OCI-LY1 (cell line): ENCODE measurements around the gene PLEKHA8.

Experiments used
- EZH2 ChIP-seq: fragments of 200-600 bp; sonication (generic), shearing (Covaris generic); IDR thresholded peaks from 2 replicates; pipeline ENCODE4 v1.8.0; 2017; ENCODE audit warnings: borderline replicate concordance, mixed run types, mild to moderate bottlenecking, antibody characterized with exemption, low read length, moderate library complexity, mixed read lengths
- TF ChIP-seq, protein P1 (sequence below): fragments of 200-600 bp; sonication (generic), shearing (Covaris generic); IDR thresholded peaks from 2 replicates; pipeline ENCODE4 v1.5.1; 2017; ENCODE audit warnings: mild to moderate bottlenecking, antibody characterized with exemption, low read length, moderate library complexity, mixed read lengths

DNA sequence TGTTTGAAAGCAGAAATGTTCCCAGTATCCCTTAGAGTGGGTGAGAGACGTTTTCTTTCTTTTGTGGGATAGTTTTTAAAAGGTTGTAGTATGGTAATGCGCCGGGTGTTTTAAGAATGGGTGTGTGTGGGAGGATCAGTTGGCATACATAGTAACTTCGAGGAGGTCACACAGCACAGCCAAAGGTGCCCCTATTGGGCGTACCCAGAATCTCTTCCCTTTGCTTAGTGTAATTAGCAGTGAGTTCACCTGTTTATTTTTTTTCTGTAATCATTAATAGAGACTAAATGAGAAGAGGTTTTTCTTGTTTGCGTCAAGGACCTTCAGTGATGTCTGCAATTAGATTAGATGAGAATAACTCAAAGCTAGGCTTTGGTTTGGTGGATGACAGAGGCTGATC is 1.5 kb downstream of the PLEKHA8 start:
- TF ChIP-seq, protein P1, sequence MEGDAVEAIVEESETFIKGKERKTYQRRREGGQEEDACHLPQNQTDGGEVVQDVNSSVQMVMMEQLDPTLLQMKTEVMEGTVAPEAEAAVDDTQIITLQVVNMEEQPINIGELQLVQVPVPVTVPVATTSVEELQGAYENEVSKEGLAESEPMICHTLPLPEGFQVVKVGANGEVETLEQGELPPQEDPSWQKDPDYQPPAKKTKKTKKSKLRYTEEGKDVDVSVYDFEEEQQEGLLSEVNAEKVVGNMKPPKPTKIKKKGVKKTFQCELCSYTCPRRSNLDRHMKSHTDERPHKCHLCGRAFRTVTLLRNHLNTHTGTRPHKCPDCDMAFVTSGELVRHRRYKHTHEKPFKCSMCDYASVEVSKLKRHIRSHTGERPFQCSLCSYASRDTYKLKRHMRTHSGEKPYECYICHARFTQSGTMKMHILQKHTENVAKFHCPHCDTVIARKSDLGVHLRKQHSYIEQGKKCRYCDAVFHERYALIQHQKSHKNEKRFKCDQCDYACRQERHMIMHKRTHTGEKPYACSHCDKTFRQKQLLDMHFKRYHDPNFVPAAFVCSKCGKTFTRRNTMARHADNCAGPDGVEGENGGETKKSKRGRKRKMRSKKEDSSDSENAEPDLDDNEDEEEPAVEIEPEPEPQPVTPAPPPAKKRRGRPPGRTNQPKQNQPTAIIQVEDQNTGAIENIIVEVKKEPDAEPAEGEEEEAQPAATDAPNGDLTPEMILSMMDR, result peak; percentile 38
- no peak for TF ChIP-seq EZH2
